Inflammatory macrophage treated with lipopolysaccharide for 4 hours (primary cell): ENCODE results near the gene YBEY.

ENCODE experiments used
- DNase-seq: peaks from one replicate; pipeline ENCODE4 v3.0.0-alpha.2; 2020

The YBEY gene

GRCh38 chr21:46265736-46266525, 20.2 kb upstream of the YBEY start:
- DNase-seq, result no peak

- DNase-seq, result no peak
Observed at GRCh38 chr21:46266946-46267345, 19.2 kb upstream of the YBEY start.

- no peak for DNase-seq
Observed at GRCh38 chr21:46268371-46268770, 17.8 kb upstream of the YBEY start.

- DNase-seq, result no peak
Observed at GRCh38 chr21:46269466-46269865, 16.7 kb upstream of the YBEY start.

- DNase-seq, result no peak
Observed at GRCh38 chr21:46273341-46273740, 12.8 kb upstream of the YBEY start.

- no peak for DNase-seq
Observed at GRCh38 chr21:46274797-46275390, 11.2 kb upstream of the YBEY start.

GRCh38 chr21:46284077-46284644, 2.0 kb upstream of the YBEY start:
- peak; percentile 29 for DNase-seq

- peak; percentile 61 for DNase-seq
Observed at GRCh38 chr21:46284733-46285132, 1.4 kb upstream of the YBEY start.

GRCh38 chr21:46285206-46285661, 908 bp upstream of the YBEY start, which contains the start of gene MCM3AP:
TSS of gene MCM3AP (minus strand) at chr21:46285611. CDS start at chr21:46285286, 325 bp downstream.
- DNase-seq, result peak; percentile 4

GRCh38 chr21:46286648-46287002, 483 bp downstream of the YBEY start:
- DNase-seq, result peak; percentile 71

GRCh38 chr21:46287541-46287940, 1.4 kb downstream of the YBEY start:
- DNase-seq, result no peak

- no peak for DNase-seq
Observed at GRCh38 chr21:46289655-46290179, 3.6 kb downstream of the YBEY start.

GRCh38 chr21:46291561-46291960, 5.4 kb downstream of the YBEY start:
- DNase-seq, result no peak

GRCh38 chr21:46294647-46295176, 8.6 kb downstream of the YBEY start:
- DNase-seq, result peak; percentile 78

GRCh38 chr21:46295177-46295770, 9.1 kb downstream of the YBEY start:
- DNase-seq, result no peak

GRCh38 chr21:46295996-46296752, 10.0 kb downstream of the YBEY start:
- peak; percentile 88 for DNase-seq

GRCh38 chr21:46297338-46298271, 11.5 kb downstream of the YBEY start:
- DNase-seq, result peak; percentile 5

- no peak for DNase-seq
Observed at GRCh38 chr21:46299167-46299566, 13.0 kb downstream of the YBEY start.

GRCh38 chr21:46301759-46302158, 15.6 kb downstream of the YBEY start:
- no peak for DNase-seq

- no peak for DNase-seq
Observed at GRCh38 chr21:46304437-46304836, 18.3 kb downstream of the YBEY start.

GRCh38 chr21:46304955-46305354, 18.8 kb downstream of the YBEY start:
- DNase-seq, result no peak
